HG03045 (cell line): ENCODE measurements around the gene EHBP1L1.

Experiments used
- ATAC-seq: cut with Tn5 transposase; IDR thresholded peaks from one replicate; pipeline ENCODE4 v1.9.1; 2021; ENCODE audit warnings: mild to moderate bottlenecking, moderate library complexity; ENCODE audit not compliant: unreplicated experiment

Gene EHBP1L1

DNA sequence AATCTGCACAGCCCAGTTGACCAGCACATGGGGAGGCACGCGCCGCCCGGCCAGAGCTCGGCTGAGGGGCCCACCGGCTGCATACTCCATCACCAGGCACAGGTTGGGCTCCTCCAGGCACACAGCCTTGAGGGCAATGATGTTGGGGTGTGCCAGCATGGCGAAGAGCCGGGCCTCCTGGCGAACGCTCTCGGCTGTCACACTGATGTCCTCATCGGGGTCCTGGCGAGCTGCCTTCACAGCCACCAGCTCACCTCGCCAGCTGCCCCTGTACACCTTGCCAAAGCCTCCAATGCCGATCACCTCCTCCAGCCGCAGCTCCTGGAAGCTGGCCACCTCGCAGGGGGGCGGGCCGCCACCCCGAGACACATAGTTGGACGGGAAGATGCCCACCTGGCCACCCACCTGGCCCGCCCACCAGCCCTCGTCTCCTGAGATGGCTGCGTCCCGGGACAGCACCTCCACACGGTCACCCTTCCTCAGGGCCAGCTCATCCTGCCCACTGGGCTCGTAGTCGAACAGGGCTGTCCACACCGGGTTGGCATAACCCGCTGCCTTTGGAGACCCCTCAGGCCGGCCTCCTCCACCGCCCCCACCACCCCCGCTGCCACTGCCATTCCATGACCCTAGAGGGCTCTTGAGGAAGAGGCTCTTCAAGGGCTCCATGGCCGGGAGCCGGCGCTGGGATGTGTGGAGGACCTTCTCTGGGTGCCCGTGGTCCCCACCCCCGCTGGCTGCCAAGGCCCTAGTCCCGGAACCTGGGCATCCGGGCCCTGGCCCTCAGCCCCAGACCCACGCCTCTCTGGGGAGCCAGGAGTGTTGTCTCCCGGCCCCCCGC is 37.5 kb downstream of the EHBP1L1 start:
- no peak for ATAC-seq

GRCh38 chr11:65615229-65615949 is 39.5 kb downstream of the EHBP1L1 start, which contains the start of gene PCNX3:
PCNX3 (plus strand) TSS chr11:65615776; CDS start chr11:65616312, 536 bp downstream.
- ATAC-seq: peak; percentile 76

GRCh38 chr11:65615950-65616574 is 40.2 kb downstream of the EHBP1L1 start:
- peak; percentile 4 for ATAC-seq

DNA sequence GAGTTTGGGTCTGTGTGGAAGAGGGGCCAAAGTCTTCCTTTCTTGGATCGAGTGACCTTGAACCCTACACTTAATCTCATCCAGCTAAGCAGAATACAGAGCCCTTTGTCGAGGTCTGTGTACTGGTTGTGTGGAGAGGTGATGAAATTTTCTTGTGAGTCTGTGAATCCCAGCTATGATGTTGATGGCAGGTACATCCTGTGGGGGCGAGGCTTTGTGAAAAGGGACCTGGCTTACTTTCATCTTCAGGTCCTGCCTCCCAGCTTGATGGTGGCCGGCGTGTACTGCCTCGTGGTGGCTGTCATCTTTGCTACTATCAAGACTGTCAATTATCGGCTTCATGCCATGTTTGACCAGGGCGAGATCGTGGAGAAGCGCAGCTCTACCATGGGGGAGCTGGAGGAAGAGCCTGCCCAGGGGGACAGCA is 40.7 kb downstream of the EHBP1L1 start:
- no peak for ATAC-seq

DNA sequence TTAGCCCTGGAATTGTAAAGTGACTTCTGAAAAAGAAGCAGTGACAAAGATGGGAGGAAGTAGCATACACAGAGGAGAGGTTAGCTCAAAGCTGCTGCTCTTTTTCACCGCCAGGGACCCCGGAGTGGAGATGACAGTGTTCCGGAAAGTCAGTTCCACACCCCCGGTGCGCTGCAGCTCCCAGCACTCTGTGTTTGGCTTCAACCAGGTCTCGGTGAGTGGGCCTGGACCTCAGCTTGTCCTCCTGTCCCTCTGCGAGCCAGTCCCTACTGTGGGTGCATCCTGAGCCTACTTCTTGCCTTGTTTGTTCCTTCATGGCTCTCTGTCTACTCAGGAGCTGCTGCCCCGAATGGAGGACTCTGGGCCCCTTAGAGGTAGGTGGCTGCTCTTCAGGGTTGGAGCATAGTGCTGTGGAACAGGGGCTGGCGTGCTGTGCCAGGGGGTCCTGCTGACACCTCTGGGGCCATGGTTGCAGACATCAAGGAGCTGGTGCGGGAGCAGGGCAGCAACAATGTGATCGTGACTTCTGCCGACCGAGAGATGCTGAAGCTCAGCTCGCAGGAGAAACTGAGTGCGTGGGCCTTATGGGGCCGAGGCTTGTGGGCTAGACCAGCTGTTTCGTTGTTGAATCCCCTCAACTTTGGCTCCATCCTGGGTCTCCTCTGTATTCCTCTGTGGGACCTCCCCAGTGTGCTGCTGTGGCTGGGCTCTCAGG is 41.4 kb downstream of the EHBP1L1 start:
- ATAC-seq: no peak

GRCh38 chr11:65617990-65618751 is 42.3 kb downstream of the EHBP1L1 start:
- ATAC-seq: no peak

- no peak for ATAC-seq
These were observed 42.9 kb downstream of the EHBP1L1 start for GRCh38 chr11:65618763-65619162.

DNA sequence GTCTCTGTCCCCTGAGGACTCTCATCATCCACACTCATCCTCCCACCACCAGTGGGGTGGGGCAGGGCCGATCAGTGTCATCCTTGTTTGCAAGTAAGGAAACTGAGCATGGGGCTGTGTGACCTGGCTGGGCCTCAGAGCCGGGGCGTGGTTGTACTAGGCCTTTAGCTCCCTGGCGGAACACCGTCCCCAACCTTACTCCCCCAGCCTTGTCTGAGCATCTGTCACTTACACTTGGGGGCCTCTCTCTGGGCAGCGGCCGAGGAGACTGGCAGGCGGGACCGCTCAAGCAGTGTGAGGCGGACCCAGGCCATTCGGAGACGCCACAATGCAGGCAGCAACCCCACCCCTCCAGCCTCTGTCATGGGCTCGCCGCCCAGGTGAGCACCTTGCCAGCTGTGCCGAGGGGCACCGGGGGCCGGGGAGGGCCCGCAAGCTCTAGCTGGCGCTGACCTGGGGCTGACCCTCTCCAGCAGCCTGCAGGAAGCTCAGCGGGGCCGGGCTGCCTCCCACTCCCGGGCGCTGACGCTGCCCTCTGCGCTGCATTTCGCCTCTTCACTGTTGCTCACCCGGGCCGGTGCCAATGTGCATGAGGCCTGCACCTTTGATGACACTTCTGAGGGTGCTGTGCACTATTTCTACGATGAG is 43.6 kb downstream of the EHBP1L1 start:
- no peak for ATAC-seq

DNA sequence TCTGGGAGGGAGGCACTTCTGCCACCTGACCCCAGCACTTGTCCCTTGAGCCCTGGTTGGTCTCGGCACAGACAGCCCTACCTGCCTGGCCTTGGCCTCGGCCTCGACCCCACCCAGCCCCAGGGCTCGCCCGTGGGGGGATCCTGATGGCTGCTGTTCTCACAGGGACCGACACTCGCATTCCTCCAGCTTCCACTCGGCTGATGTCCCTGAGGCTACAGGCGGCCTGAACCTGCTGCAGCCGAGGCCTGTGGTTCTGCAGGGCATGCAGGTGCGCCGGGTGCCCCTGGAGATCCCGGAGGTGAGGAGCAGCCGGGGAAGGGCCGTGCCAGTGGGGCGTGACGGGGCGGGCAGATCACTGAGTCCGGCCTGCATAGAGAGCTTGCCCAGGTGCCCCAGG is 44.8 kb downstream of the EHBP1L1 start:
- no peak for ATAC-seq

DNA sequence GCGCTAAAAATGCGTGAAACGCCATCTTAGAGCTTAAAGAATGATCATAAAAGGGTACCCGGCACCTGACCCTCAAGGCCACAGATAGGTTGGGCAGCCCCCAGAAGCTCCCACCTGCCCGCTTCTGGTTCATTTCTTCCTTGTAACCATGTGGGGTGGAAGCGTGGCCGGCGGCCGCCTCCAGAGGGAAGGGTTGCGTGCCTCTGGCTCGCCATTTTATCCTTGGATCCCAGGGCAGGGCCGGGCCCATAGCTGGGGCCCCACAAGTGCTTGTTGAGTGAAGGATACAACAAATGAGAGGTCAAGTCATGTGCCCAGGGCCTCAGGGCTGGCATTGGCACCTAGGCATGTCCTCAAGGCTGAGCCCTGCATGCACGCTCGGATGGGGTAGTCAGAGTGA is 45.6 kb downstream of the EHBP1L1 start:
- ATAC-seq: no peak

DNA sequence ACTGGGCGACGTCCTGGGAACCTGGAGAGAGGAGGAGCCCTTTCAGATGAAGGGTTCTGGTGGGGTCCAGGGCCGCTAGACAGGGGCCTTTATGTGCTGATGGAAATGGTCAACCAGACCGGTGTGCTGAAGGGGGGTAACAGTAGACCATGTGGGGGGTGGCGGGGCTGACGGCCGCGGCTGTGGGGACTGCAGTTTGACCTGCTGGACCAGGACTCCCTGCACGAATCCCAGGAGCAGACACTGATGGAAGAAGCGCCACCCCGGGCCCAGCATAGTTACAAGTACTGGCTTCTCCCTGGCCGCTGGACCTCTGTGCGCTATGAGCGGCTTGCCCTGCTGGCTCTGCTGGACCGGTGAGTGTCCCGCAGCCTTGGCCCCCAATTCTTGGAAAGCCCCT is 46.2 kb downstream of the EHBP1L1 start:
- no peak for ATAC-seq

DNA sequence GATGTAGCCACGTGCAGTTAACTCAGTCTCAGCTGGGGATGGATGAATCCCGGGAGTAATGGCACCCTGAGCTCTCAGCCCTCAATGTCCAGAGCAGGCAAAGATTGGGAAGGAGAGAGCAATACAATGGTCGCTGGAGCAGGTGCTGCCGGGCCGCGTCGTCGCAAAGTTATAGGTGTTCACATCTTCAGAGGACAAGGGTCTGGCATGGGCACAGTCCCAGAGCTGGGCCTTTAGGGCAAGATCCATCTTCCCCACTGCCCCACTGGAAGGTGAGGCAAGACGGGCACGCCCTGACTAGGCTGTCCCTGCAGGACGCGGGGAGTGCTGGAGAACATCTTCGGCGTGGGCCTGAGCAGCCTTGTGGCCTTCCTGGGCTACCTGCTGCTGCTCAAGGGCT is 47.3 kb downstream of the EHBP1L1 start:
- ATAC-seq: no peak

GRCh38 chr11:65623852-65624616 is 48.2 kb downstream of the EHBP1L1 start:
- ATAC-seq: no peak

- ATAC-seq: no peak
These were observed 49.2 kb downstream of the EHBP1L1 start for GRCh38 chr11:65624931-65625627.

GRCh38 chr11:65625628-65626342 is 49.9 kb downstream of the EHBP1L1 start:
- ATAC-seq: no peak

- no peak for ATAC-seq
These were observed 51.3 kb downstream of the EHBP1L1 start for GRCh38 chr11:65627202-65627601.

GRCh38 chr11:65629579-65629978 is 53.7 kb downstream of the EHBP1L1 start:
- no peak for ATAC-seq

DNA sequence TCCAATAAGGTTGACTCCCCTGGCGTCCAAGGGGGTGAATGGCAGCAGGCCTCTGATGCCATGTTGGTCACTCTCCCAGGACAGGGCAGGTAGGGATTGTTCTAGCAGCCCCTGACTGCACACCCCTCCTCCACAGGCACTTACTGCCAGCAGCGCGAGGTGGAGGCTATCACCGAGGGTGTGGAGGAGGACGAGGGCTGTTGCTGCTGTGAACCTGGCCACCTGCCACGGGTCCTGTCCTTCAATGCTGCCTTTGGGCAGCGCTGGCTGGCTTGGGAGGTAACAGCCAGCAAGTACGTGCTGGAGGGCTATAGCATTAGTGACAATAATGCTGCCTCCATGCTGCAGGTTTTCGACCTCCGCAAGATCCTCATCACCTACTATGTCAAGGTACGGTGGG is 54.4 kb downstream of the EHBP1L1 start:
- ATAC-seq: no peak
